GM12878 (cell line): Measurements from ENCODE around the gene AGAP4.
"Not testable (repeated sequence)": the region's sequence is repeated elsewhere in the genome, so short reads cannot be mapped to it uniquely, and the experiment has no call there.

Source experiments
- MYB ChIP-seq: fragments of 150-350 bp; IDR thresholded peaks from 2 replicates; pipeline ENCODE4 v1.6.1; 2014; ENCODE audit warnings: mild to moderate bottlenecking, low read depth, low read length, borderline replicate concordance
- POLR2A ChIP-seq: IDR thresholded peaks from 2 replicates; pipeline ENCODE4 v1.6.1; 2011; ENCODE audit warnings: low read depth, mild to moderate bottlenecking, low read length
- TF ChIP-seq, protein P1 (sequence below), 3 experiments: IDR thresholded peaks in 2 of 3; conservative IDR thresholded peaks in 1 of 3; 2 replicates each; pipeline ENCODE4 v1.5.1; 2011; ENCODE audit warnings: low read depth in 3 of 3, low read length in 3 of 3, mild to moderate bottlenecking in 3 of 3, control low read depth in 2 of 3, moderate library complexity in 2 of 3, inconsistent platforms in 1 of 3, mixed read lengths in 1 of 3; ENCODE audit not compliant: control insufficient read depth in 2 of 3, insufficient read depth in 1 of 3; ENCODE audit errors: extremely low read depth in 1 of 3
- TF ChIP-seq, protein P2 (sequence below): IDR thresholded peaks from 2 replicates; pipeline ENCODE4 v1.6.1; 2012; ENCODE audit warnings: low read length, inconsistent platforms

DNA sequence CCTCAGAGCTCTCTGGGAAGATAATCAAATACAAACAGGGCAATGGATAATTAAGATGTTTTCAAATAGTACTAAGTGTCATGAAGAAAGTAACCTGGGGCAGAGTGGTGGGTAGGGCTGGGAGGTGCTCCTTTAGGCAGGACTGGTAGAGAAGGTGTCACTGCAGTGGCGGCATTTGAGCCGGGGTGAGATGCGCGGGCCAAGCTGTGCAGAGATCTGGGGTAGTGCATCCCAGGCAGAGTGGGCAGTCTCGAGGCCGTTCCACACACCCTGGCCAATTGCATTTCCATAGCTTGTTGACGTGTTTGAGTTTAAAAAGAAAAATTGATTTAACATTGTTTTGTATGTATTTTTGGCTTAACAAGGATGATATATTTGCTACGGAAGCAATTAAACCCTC lies 57.3 kb downstream of the AGAP4 start:
- TF ChIP-seq, protein P1, sequence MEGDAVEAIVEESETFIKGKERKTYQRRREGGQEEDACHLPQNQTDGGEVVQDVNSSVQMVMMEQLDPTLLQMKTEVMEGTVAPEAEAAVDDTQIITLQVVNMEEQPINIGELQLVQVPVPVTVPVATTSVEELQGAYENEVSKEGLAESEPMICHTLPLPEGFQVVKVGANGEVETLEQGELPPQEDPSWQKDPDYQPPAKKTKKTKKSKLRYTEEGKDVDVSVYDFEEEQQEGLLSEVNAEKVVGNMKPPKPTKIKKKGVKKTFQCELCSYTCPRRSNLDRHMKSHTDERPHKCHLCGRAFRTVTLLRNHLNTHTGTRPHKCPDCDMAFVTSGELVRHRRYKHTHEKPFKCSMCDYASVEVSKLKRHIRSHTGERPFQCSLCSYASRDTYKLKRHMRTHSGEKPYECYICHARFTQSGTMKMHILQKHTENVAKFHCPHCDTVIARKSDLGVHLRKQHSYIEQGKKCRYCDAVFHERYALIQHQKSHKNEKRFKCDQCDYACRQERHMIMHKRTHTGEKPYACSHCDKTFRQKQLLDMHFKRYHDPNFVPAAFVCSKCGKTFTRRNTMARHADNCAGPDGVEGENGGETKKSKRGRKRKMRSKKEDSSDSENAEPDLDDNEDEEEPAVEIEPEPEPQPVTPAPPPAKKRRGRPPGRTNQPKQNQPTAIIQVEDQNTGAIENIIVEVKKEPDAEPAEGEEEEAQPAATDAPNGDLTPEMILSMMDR (IDR thresholded peaks at IDR 0.05 in 2 of 3, conservative IDR thresholded peaks at IDR 0.05 in 1 of 3; ENCODE audit: control insufficient read depth in 2 of 3, extremely low read depth in 1 of 3, insufficient read depth in 1 of 3, low read depth in 3 of 3, low read length in 3 of 3) = not testable (repeated sequence)
- not testable (repeated sequence) for TF ChIP-seq POLR2A, MYB
- TF ChIP-seq, protein P2, sequence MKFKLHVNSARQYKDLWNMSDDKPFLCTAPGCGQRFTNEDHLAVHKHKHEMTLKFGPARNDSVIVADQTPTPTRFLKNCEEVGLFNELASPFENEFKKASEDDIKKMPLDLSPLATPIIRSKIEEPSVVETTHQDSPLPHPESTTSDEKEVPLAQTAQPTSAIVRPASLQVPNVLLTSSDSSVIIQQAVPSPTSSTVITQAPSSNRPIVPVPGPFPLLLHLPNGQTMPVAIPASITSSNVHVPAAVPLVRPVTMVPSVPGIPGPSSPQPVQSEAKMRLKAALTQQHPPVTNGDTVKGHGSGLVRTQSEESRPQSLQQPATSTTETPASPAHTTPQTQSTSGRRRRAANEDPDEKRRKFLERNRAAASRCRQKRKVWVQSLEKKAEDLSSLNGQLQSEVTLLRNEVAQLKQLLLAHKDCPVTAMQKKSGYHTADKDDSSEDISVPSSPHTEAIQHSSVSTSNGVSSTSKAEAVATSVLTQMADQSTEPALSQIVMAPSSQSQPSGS = not testable (repeated sequence)
